BE2C (cell line): Measurements from ENCODE around the gene PIK3C2G.

Experiments used
- DNase-seq: peaks from one replicate; pipeline ENCODE4 v3.0.0-alpha.2; 2020
- H3K27me3 ChIP-seq: fragments of 250-450 bp; sonication (Bioruptor Pico); 2 replicates; pipeline ENCODE4 v1.5.1; 2020; ENCODE audit warnings: mild to moderate bottlenecking
- H3K36me3 ChIP-seq: fragments of 250-450 bp; sonication (Bioruptor Pico); 2 replicates; pipeline ENCODE4 v1.5.1; 2020; ENCODE audit warnings: mild to moderate bottlenecking
- H3K4me1 ChIP-seq: fragments of 250-450 bp; sonication (Bioruptor Pico); 2 replicates; pipeline ENCODE4 v1.5.1; 2020
- H3K4me3 ChIP-seq: 2 replicates; pipeline ENCODE4 v1.5.1; 2011; ENCODE audit warnings: low read depth, low read length
- H3K9me3 ChIP-seq: fragments of 250-450 bp; sonication (Bioruptor Pico); 2 replicates; pipeline ENCODE4 v1.5.1; 2020
- CTCF ChIP-seq: IDR thresholded peaks from 2 replicates; pipeline ENCODE4 v1.5.1; 2012; ENCODE audit warnings: mild to moderate bottlenecking, low read depth, low read length

PIK3C2G gene

GRCh38 chr12:18415227-18415626, 153.9 kb downstream of the PIK3C2G start:
- H3K27me3 ChIP-seq: no peaks in the 10 kb centered on the region
- no peaks in the 10 kb centered on the region for H3K36me3 ChIP-seq
- no peak overlapping the region for H3K4me3 ChIP-seq
- no peaks in the 10 kb centered on the region for H3K9me3 ChIP-seq
- no peak for TF ChIP-seq CTCF
- H3K4me1 ChIP-seq: no peaks in the 10 kb centered on the region
- DNase-seq: no peak

- H3K36me3 ChIP-seq: no peaks in the 10 kb centered on the region
- no peak for DNase-seq
- no peak for TF ChIP-seq CTCF
- H3K9me3 ChIP-seq: no peaks in the 10 kb centered on the region
- H3K4me3 ChIP-seq: no peak overlapping the region
- H3K27me3 ChIP-seq: no peaks in the 10 kb centered on the region
- H3K4me1 ChIP-seq: no peaks in the 10 kb centered on the region
Measured at GRCh38 chr12:18416412-18416811, 155.1 kb downstream of the PIK3C2G start.

GRCh38 chr12:18419311-18419710, 158.0 kb downstream of the PIK3C2G start:
- no peaks in the 10 kb centered on the region for H3K36me3 ChIP-seq
- no peaks in the 10 kb centered on the region for H3K4me1 ChIP-seq
- no peaks in the 10 kb centered on the region for H3K9me3 ChIP-seq
- no peak for TF ChIP-seq CTCF
- H3K4me3 ChIP-seq: no peak overlapping the region
- H3K27me3 ChIP-seq: no peaks in the 10 kb centered on the region
- DNase-seq: no peak

GRCh38 chr12:18421867-18422266, 160.5 kb downstream of the PIK3C2G start:
- no peak for TF ChIP-seq CTCF
- no peak for DNase-seq
- no peak overlapping the region for H3K4me3 ChIP-seq

GRCh38 chr12:18422871-18423270, 161.6 kb downstream of the PIK3C2G start:
- Histone ChIP-seq H3K4me3 (no peak overlapping the region), H3K4me1 (no peaks in the 10 kb centered on the region), H3K27me3 (no peaks in the 10 kb centered on the region), H3K36me3 (no peaks in the 10 kb centered on the region), H3K9me3 (no peaks in the 10 kb centered on the region)
- no peak for TF ChIP-seq CTCF
- DNase-seq: no peak

More at GRCh38 chr12:18421867-18422266, 160.5 kb downstream of the PIK3C2G start:
- Histone ChIP-seq H3K27me3 (no peaks in the 10 kb centered on the region), H3K4me1 (no peaks in the 10 kb centered on the region), H3K36me3 (no peaks in the 10 kb centered on the region), H3K9me3 (no peaks in the 10 kb centered on the region)

- TF ChIP-seq CTCF: no peak
- H3K4me1 ChIP-seq: no peaks in the 10 kb centered on the region
- no peaks in the 10 kb centered on the region for H3K36me3 ChIP-seq
- DNase-seq: no peak
- H3K27me3 ChIP-seq: no peaks in the 10 kb centered on the region
- H3K9me3 ChIP-seq: no peaks in the 10 kb centered on the region
- H3K4me3 ChIP-seq: no peak overlapping the region
Measured at GRCh38 chr12:18424857-18425256, 163.5 kb downstream of the PIK3C2G start.
